H1 (cell line): Measurements from ENCODE around the gene C5orf24. TPM values are rescaled to one million over a fixed set of nuclear protein-coding genes. Genes with fewer than 3 reads are reported as not detected.

Experiments used
- CTCF ChIA-PET: fragments of 300-600 bp; sonication (Branson Sonifier 250); formaldehyde crosslinking; loops from one replicate; lab custom pipeline; 2021; ENCODE audit not compliant: partially characterized antibody; lab: Charles Lee
- POLR2A ChIA-PET: fragments of 300-600 bp; sonication (Branson Sonifier 250); formaldehyde crosslinking; loops from one replicate; lab custom pipeline; 2021; ENCODE audit warnings: inconsistent platforms; ENCODE audit not compliant: partially characterized antibody; lab: Charles Lee
- DNase-seq, 2 experiments: peaks; one replicate each; pipeline versions ENCODE4 v3.0.0 to v3.0.0-alpha.2; 2010 to 2022; ENCODE audit warnings: low spot score in 2 of 2, low read depth in 1 of 2, mixed read lengths in 1 of 2
- FAIRE-seq: peaks from 2 replicates; lab custom pipeline; 2011; peaks lifted over from hg19 to GRCh38; lab: Jason Lieb, UNC
- H2AFZ ChIP-seq: 2 replicates; pipeline ENCODE4 v1.8.1; 2012; ENCODE audit warnings: low read length, inconsistent platforms
- H2AK5ac ChIP-seq: 2 replicates; pipeline ENCODE4 v1.6.1; 2013; ENCODE audit warnings: low read depth, low read length
- H2BK120ac ChIP-seq: replicated peaks from 2 replicates; pipeline ENCODE3; 2013; ENCODE audit warnings: low read depth, low read length, inconsistent platforms
- H2BK12ac ChIP-seq: 2 replicates; pipeline ENCODE4 v1.6.1; 2013; ENCODE audit warnings: low read depth, low read length
- H2BK15ac ChIP-seq: 2 replicates; pipeline ENCODE4 v1.6.1; 2013; ENCODE audit warnings: low read length
- H2BK20ac ChIP-seq: 2 replicates; pipeline ENCODE4 v1.6.1; 2013; ENCODE audit warnings: low read length
- H2BK5ac ChIP-seq: 2 replicates; pipeline ENCODE4 v1.6.1; 2013; ENCODE audit warnings: low read depth, low read length
- H3K14ac ChIP-seq: 2 replicates; pipeline ENCODE4 v1.6.1; 2013; ENCODE audit warnings: inconsistent platforms; ENCODE audit not compliant: insufficient read length
- H3K18ac ChIP-seq: 2 replicates; pipeline ENCODE4 v1.6.1; 2013; ENCODE audit warnings: low read length; ENCODE audit errors: extremely low read depth
- H3K23ac ChIP-seq: 2 replicates; pipeline ENCODE4 v1.6.1; 2013; ENCODE audit warnings: inconsistent platforms; ENCODE audit not compliant: insufficient read length
- H3K23me2 ChIP-seq: 2 replicates; pipeline ENCODE4 v1.6.1; 2013; ENCODE audit warnings: low read depth, low read length
- H3K27ac ChIP-seq: 2 replicates; pipeline ENCODE4 v1.6.1; 2011; ENCODE audit warnings: low read depth, low read length, inconsistent platforms
- H3K27me3 ChIP-seq, 4 experiments: replicated peaks in 1 of 4; 1 replicate in 1 of 4; 2 replicates in 3 of 4; pipeline versions ENCODE4 v1.6.1 to v1.8.1; 2011 to 2013; ENCODE audit warnings: low read length in 3 of 4, mild to moderate bottlenecking in 3 of 4, inconsistent platforms in 2 of 4, mixed read lengths in 2 of 4, moderate library complexity in 1 of 4; ENCODE audit not compliant: control insufficient read depth in 3 of 4, insufficient read depth in 3 of 4; ENCODE audit errors: extremely low read depth in 1 of 4
- H3K36me3 ChIP-seq, 4 experiments: 2 replicates each; pipeline versions ENCODE4 v1.6.1 to v1.8.1; 2011 to 2013; ENCODE audit warnings: mild to moderate bottlenecking in 4 of 4, low read length in 3 of 4, moderate library complexity in 2 of 4, control low read depth in 1 of 4, inconsistent platforms in 1 of 4; ENCODE audit not compliant: insufficient read depth in 4 of 4, control insufficient read depth in 2 of 4
- H3K4ac ChIP-seq: replicated peaks from 2 replicates; pipeline ENCODE3; 2013; ENCODE audit warnings: low read length, low read depth, mixed read lengths, inconsistent platforms; ENCODE audit not compliant: insufficient read length
- H3K4me1 ChIP-seq, 4 experiments: replicated peaks in 1 of 4; 1 replicate in 1 of 4; 2 replicates in 3 of 4; pipeline versions ENCODE4 v1.6.1 to v1.8.1; 2011 to 2013; ENCODE audit warnings: low read length in 3 of 4, inconsistent platforms in 2 of 4, mixed read lengths in 1 of 4; ENCODE audit not compliant: insufficient read depth in 4 of 4, control insufficient read depth in 3 of 4
- H3K4me2 ChIP-seq, 2 experiments: 2 replicates each; pipeline versions ENCODE4 v1.6.1 to v1.8.1; 2011 to 2013; ENCODE audit warnings: low read depth in 2 of 2, low read length in 2 of 2, control low read depth in 1 of 2, inconsistent platforms in 1 of 2, mild to moderate bottlenecking in 1 of 2; ENCODE audit not compliant: insufficient read depth in 1 of 2
- H3K4me3 ChIP-seq, 4 experiments: fragments of 200-600, 300-600 bp in 1 of 4; sonication (generic), shearing (Covaris generic), sonication (Bioruptor Twin) in 1 of 4; 2 replicates each; pipeline versions ENCODE4 v1.5.1 to v1.8.1; 2011 to 2016; ENCODE audit warnings: low read length in 4 of 4, low read depth in 3 of 4, control low read depth in 2 of 4, inconsistent platforms in 2 of 4, mild to moderate bottlenecking in 2 of 4, mixed read lengths in 1 of 4, moderate library complexity in 1 of 4; ENCODE audit not compliant: insufficient read depth in 2 of 4; ENCODE audit errors: extremely low read depth in 1 of 4
- H3K56ac ChIP-seq: replicated peaks from 2 replicates; pipeline ENCODE3; 2013; ENCODE audit warnings: low read depth, mild to moderate bottlenecking, mixed read lengths, low read length, inconsistent platforms; ENCODE audit not compliant: insufficient read length
- H3K79me1 ChIP-seq: 2 replicates; pipeline ENCODE4 v1.6.1; 2013; ENCODE audit warnings: low read depth, low read length, control low read depth
- H3K79me2 ChIP-seq, 2 experiments: 2 replicates each; pipeline versions ENCODE4 v1.6.1 to v1.8.1; 2012 to 2013; ENCODE audit warnings: low read length in 2 of 2, mild to moderate bottlenecking in 2 of 2, inconsistent platforms in 1 of 2; ENCODE audit not compliant: insufficient read depth in 2 of 2, control insufficient read depth in 1 of 2
- H3K9ac ChIP-seq, 4 experiments: replicated peaks in 1 of 4; 1 replicate in 1 of 4; 2 replicates in 3 of 4; pipeline versions ENCODE4 v1.6.1 to v1.8.1; 2011 to 2013; ENCODE audit warnings: low read depth in 3 of 4, low read length in 3 of 4, control low read depth in 2 of 4, mild to moderate bottlenecking in 2 of 4, moderate library complexity in 2 of 4, inconsistent platforms in 1 of 4; ENCODE audit errors: extremely low read depth in 1 of 4
- H3K9me3 ChIP-seq, 2 experiments: 2 replicates each; pipeline versions ENCODE4 v1.6.1 to v1.8.1; 2012 to 2013; ENCODE audit warnings: mild to moderate bottlenecking in 2 of 2, moderate library complexity in 2 of 2, control low read depth in 1 of 2, inconsistent platforms in 1 of 2, low read depth in 1 of 2, low read length in 1 of 2, mixed read lengths in 1 of 2; ENCODE audit not compliant: insufficient read depth in 2 of 2
- H4K20me1 ChIP-seq, 2 experiments: replicated peaks in 1 of 2; 2 replicates each; pipeline versions ENCODE3 to v1.8.1; 2011 to 2013; ENCODE audit warnings: inconsistent platforms in 2 of 2, low read length in 2 of 2, mild to moderate bottlenecking in 1 of 2; ENCODE audit not compliant: insufficient read depth in 2 of 2, control insufficient read depth in 1 of 2
- H4K5ac ChIP-seq: 2 replicates; pipeline ENCODE4 v1.6.1; 2013; ENCODE audit warnings: low read length, low read depth, mixed read lengths, inconsistent platforms; ENCODE audit not compliant: insufficient read length
- H4K8ac ChIP-seq: 2 replicates; pipeline ENCODE4 v1.8.0; 2013; ENCODE audit warnings: mild to moderate bottlenecking, moderate library complexity, low read length, inconsistent platforms; ENCODE audit not compliant: insufficient read depth; ENCODE audit errors: extremely low read depth
- H4K91ac ChIP-seq: replicated peaks from 2 replicates; pipeline ENCODE3; 2013; ENCODE audit warnings: low read length, mixed read lengths, inconsistent platforms; ENCODE audit not compliant: insufficient read length
- CHD2 ChIP-seq: IDR thresholded peaks from 2 replicates; pipeline ENCODE4 v1.6.1; 2012; ENCODE audit warnings: low read length, improper control_type of control experiment
- CTBP2 ChIP-seq: IDR thresholded peaks from 2 replicates; pipeline ENCODE4 v1.7.0; 2011; ENCODE audit warnings: borderline replicate concordance, mild to moderate bottlenecking, moderate library complexity, mixed read lengths, low read length; ENCODE audit not compliant: insufficient read depth, insufficient read length
- KDM4A ChIP-seq: IDR thresholded peaks from one replicate; pipeline ENCODE4 v1.7.1; 2012; ENCODE audit warnings: low read depth, mild to moderate bottlenecking, moderate library complexity, low read length, inconsistent platforms; ENCODE audit not compliant: severe bottlenecking
- KDM5A ChIP-seq: fragments of 200-600 bp; IDR thresholded peaks from 2 replicates; pipeline ENCODE4 v1.7.1; 2012; ENCODE audit warnings: mild to moderate bottlenecking, low read length, inconsistent platforms, mixed read lengths
- MAX ChIP-seq: IDR thresholded peaks from 2 replicates; pipeline ENCODE4 v1.6.1; 2012; ENCODE audit warnings: inconsistent platforms
- TBP ChIP-seq: IDR thresholded peaks from 2 replicates; pipeline ENCODE4 v1.6.1; 2011; ENCODE audit warnings: low read depth, low read length, improper control_type of control experiment
- TCF12 ChIP-seq: IDR thresholded peaks from 2 replicates; pipeline ENCODE4 v1.6.1; 2011; ENCODE audit warnings: low read depth, mild to moderate bottlenecking, low read length
- TEAD4 ChIP-seq: IDR thresholded peaks from 2 replicates; pipeline ENCODE4 v1.6.1; 2012; ENCODE audit warnings: low read depth, low read length, inconsistent platforms, mixed read lengths
- WGBS, 2 experiments: shearing (Covaris generic) in 1 of 2; methylation state at CpG; one replicate each; pipeline versions ENCODE4 v1.1.6 to v1.1.7; 2013 to 2015; ENCODE audit warnings: low lambda C conversion rate in 2 of 2, mixed read lengths in 2 of 2, inconsistent platforms in 1 of 2, low coverage in 1 of 2, missing lambda C conversion rate in 1 of 2; ENCODE audit not compliant: insufficient replicate concordance in 2 of 2, insufficient coverage in 1 of 2, insufficient read length in 1 of 2; ENCODE audit errors: extremely low coverage in 1 of 2, missing lambda C conversion rate in 1 of 2; 5-methylcytosine and 5-hydroxymethylcytosine counted together
- polyA plus RNA-seq, 7 experiments: library from polyadenylated mRNA; depleted of rRNA in 3 of 7; stranded (reverse) in 5 of 7; unstranded in 2 of 7; fragments of >200 nt in 5 of 7; fragments of 200-250 nt in 2 of 7; gene quantifications; 1 replicate in 5 of 7; 2 replicates in 1 of 7; 4 replicates in 1 of 7; pipeline versions ENCODE4 v1.2.1 to v1.2.3, GENCODE V29; 2011 to 2013; ENCODE audit warnings: missing spikeins in 2 of 7, mixed read lengths in 2 of 7
- total RNA-seq: library from RNA; stranded (reverse); fragmentation: NEBNext Ultra II Directional; extraction: Animal tissue kit (Norgen Biotek cat#: 25700); gene quantifications from 2 replicates; pipeline ENCODE4 v1.2.1, GENCODE V29; 2021

The C5orf24 gene
- total and polyA plus RNA-seq, 2 of the 8 experiments (the other 6 are each of a cell fraction or from before 2014, with no cell fraction given) = 11.1 to 20.2 TPM

- CTCF ChIA-PET = interaction anchor here (0.6 to 3.7 kb wide), 24 partner anchors 13 to 352 kb away, joined by 3 to 18 read pairs (median 4); partner anchors contain the start of genes C5orf24 and CAMLG
- Histone ChIP-seq H3K79me1 (no peaks in the 10 kb centered on the region; the same call in 1 of the 2 replicates), H3K9ac (peak within 1 kb of the TSS; percentile 88 to 93 (median 92)), H2AK5ac (no peak within 1 kb of the TSS), H2BK120ac (no peak within 1 kb of the TSS), H2BK20ac (no peak within 1 kb of the TSS), H3K4me1 (peaks cover 0 to 4% (median 0%) of the 10 kb centered on the region in 4 experiments; a peak in 3 of 7 replicates), H3K9me3 (no peaks in the 10 kb centered on the region), H3K56ac (peak within 1 kb of the TSS; percentile 84), H4K20me1 (no peaks in the 10 kb centered on the region), H3K4me3 (peak within 1 kb of the TSS; percentile 84 to 95 (median 93)), H3K27me3 (no peaks in the 10 kb centered on the region), H3K27ac (peak within 1 kb of the TSS; percentile 91), H2BK12ac (0 out of 2 replicates have a peak within 1 kb of the TSS, but pooled peaks have one; percentile 75), H3K23ac (no peak within 1 kb of the TSS), H3K18ac (peak within 1 kb of the TSS; percentile 96), H2AFZ (peak within 1 kb of the TSS; percentile 93; the same call in 1 of the 2 replicates), H3K14ac (no peak within 1 kb of the TSS), H2BK5ac (peak within 1 kb of the TSS; percentile 81), H3K36me3 (no peaks in the 10 kb centered on the region), H3K23me2 (peaks cover 3% of the 10 kb centered on the region; the same call in 1 of the 2 replicates), H4K91ac (peak within 1 kb of the TSS; percentile 65), H4K8ac (peak within 1 kb of the TSS; percentile 92), H3K4me2 (peak within 1 kb of the TSS; percentile 59 to 81), H2BK15ac (peak within 1 kb of the TSS; percentile 99; the same call in 1 of the 2 replicates), H3K4ac (peak within 1 kb of the TSS; percentile 81), H4K5ac (peak within 1 kb of the TSS; percentile 90), H3K79me2 (no peaks in the 10 kb centered on the region)
- FAIRE-seq = no peak
- DNase-seq = peak; percentile 86 to 95
- WGBS, 2 experiments = 2% methylated on average over 58 of the region's 84 CpGs; no CpG with 5 or more reads in 1 of the 2 experiments
- POLR2A ChIA-PET = interaction anchor here (0.6 to 5.8 kb wide), 24 partner anchors 9 to 628 kb away, joined by 3 to 54 read pairs (median 4); partner anchors contain the start of genes C5orf24, CAMLG, DDX46 and SEC24A
- TF ChIP-seq TBP (peak; percentile 80), TCF12 (0 out of 2 replicates have a peak, but pooled peaks have one; percentile 10), KDM4A (peak; percentile 84), TEAD4 (0 out of 2 replicates have a peak, but pooled peaks have one; percentile 56), CTBP2 (no peak), KDM5A (no peak), CHD2 (no peak), MAX (peak; percentile 87)
Observed at GRCh38 chr5:134904610-134905245, 59.0 kb downstream of the C5orf24 start, which contains the start of gene PCBD2. Gene PCBD2, plus strand, starts transcription at chr5:134905131. Its CDS starts 9 bp downstream, at chr5:134905140.
